ENCODE results near the gene ABCC10. TPM values are rescaled to one million over a fixed set of nuclear protein-coding genes. Genes with fewer than 3 reads are reported as not detected.
"Not testable (repeated sequence)": the region's sequence is repeated elsewhere in the genome, so short reads cannot be mapped to it uniquely, and the experiment has no call there.

The ABCC10 gene
- total RNA-seq, 1 experiment from 2014 or later: 28.4 TPM

DNA sequence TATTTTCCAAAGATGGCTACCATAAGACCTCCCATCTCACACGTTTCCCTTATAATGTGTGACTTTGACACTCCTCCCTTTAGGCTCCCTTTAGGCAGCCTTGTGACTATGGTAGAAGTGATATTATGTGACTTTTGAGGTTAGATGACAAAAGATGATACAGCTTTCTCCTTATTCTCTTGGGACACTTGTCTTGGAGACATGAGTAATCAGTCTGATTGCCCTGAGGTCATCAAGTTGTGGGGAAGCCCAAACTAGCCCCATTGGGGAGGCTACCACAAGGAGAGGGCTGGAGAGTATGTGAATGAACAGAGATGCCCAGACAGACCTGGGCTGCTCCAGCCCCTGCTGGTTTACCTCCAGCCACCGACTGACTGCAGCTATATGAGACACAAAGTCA lies 38.6 kb downstream of the ABCC10 start:
- no peaks in the 10 kb centered on the region for H4K20me1 ChIP-seq (ENCODE audit: insufficient read depth)
- H3K4me1 ChIP-seq (replicated peaks; ENCODE audit: insufficient read depth): peaks cover 12% of the 10 kb centered on the region
- ChIA-PET POLR2A (ENCODE audit: unreplicated experiment) (no interaction called here), CTCF (no interaction called here)
- no peaks in the 10 kb centered on the region for H3K36me3 ChIP-seq (ENCODE audit: low read depth)
- no peak overlapping the region for H3K27ac ChIP-seq
- DNase-seq: no peak
- intact Hi-C loops (cut with micrococcal nuclease; ENCODE audit: unreplicated experiment): no loop called here
- no peaks in the 10 kb centered on the region for H3K27me3 ChIP-seq (ENCODE audit: insufficient read depth, low read depth)
- no peak overlapping the region for H2AFZ ChIP-seq
- BruUV-seq (replicated peaks): no TSS peak
- H3K4me2 ChIP-seq: no peak overlapping the region
- H3K9me2 ChIP-seq (ENCODE audit: insufficient read depth): no peaks in the 10 kb centered on the region
- no peaks in the 10 kb centered on the region for H3K9me3 ChIP-seq (ENCODE audit: insufficient read depth, low read depth)
- no peaks in the 10 kb centered on the region for H3K79me2 ChIP-seq (ENCODE audit: low read depth)
- no peaks in the 10 kb centered on the region for H3F3A ChIP-seq (ENCODE audit: insufficient read depth, low read depth)
- TF ChIP-seq, protein P1, sequence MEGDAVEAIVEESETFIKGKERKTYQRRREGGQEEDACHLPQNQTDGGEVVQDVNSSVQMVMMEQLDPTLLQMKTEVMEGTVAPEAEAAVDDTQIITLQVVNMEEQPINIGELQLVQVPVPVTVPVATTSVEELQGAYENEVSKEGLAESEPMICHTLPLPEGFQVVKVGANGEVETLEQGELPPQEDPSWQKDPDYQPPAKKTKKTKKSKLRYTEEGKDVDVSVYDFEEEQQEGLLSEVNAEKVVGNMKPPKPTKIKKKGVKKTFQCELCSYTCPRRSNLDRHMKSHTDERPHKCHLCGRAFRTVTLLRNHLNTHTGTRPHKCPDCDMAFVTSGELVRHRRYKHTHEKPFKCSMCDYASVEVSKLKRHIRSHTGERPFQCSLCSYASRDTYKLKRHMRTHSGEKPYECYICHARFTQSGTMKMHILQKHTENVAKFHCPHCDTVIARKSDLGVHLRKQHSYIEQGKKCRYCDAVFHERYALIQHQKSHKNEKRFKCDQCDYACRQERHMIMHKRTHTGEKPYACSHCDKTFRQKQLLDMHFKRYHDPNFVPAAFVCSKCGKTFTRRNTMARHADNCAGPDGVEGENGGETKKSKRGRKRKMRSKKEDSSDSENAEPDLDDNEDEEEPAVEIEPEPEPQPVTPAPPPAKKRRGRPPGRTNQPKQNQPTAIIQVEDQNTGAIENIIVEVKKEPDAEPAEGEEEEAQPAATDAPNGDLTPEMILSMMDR (conservative IDR thresholded peaks at IDR 0.05): no peak
- TF ChIP-seq EZH2 (IDR thresholded peaks at IDR 0.05; ENCODE audit: low read depth): no peak
- H3K4me3 ChIP-seq: no peak overlapping the region

DNA sequence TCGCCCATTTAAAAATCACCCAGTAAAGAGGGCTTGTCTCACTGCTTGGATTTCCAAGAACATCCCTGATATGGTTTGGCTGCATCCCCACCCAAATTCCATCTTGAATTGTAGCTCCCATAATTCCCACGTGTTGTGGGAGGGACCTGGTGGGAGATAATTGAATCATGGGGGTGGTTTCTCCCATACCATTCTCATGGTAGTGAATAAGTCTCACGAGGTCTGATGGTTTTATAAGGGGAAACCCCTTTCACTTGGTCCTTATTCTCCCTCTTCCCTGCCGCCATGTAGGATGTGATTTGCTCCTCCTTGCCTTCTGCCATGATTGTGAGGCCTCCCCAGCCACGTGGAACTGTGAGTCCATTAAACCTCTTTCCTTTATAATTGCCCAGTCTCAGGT lies 39.9 kb downstream of the ABCC10 start:
- H3K9me3 ChIP-seq (ENCODE audit: insufficient read depth, low read depth); H2AFZ ChIP-seq; H3K4me2 ChIP-seq; H3K27me3 ChIP-seq (ENCODE audit: insufficient read depth, low read depth); H3K79me2 ChIP-seq (ENCODE audit: low read depth); intact Hi-C loops (cut with micrococcal nuclease; ENCODE audit: unreplicated experiment); CTCF ChIA-PET; H3K27ac ChIP-seq; H3K36me3 ChIP-seq (ENCODE audit: low read depth); BruUV-seq (replicated peaks); H3K4me3 ChIP-seq; H4K20me1 ChIP-seq (ENCODE audit: insufficient read depth); DNase-seq; H3K9me2 ChIP-seq (ENCODE audit: insufficient read depth); H3F3A ChIP-seq (ENCODE audit: insufficient read depth, low read depth); POLR2A ChIA-PET (ENCODE audit: unreplicated experiment): not testable (repeated sequence)
- peaks cover 26% of the 10 kb centered on the region for H3K4me1 ChIP-seq (replicated peaks; ENCODE audit: insufficient read depth)

DNA sequence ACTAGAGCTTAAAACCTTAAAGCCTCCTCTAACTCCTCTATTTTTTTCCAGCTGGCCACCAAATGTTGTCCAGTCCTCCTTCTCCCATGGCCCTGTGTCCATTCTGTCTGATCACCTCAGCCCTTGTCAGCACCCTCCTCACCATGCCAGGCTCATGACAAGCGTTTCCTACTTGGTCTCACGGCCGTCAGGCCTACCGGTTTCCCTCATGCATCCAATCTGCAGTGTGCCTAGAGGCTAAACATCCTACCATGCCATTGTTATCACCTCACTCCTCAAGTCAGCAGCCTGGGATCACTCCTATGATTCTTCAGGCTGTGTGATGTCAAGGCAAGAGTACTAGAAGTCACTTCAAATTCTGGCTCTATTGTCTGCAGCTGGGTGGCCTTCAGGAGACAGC lies 40.4 kb downstream of the ABCC10 start:
- 0 out of 2 replicates have a peak, but pooled peaks cover 3% of the 10 kb centered on the region for H3F3A ChIP-seq (ENCODE audit: insufficient read depth, low read depth)
- CTCF ChIA-PET: interaction anchor here (0.6 kb wide), 1 partner anchor 14 kb away, joined by 17 read pairs; no protein-coding TSS in a partner anchor
- no peaks in the 10 kb centered on the region for H3K79me2 ChIP-seq (ENCODE audit: low read depth)
- no peak for DNase-seq
- no peaks in the 10 kb centered on the region for H3K27me3 ChIP-seq (ENCODE audit: insufficient read depth, low read depth)
- H3K9me3 ChIP-seq (ENCODE audit: insufficient read depth, low read depth): no peaks in the 10 kb centered on the region
- H2AFZ ChIP-seq: no peak overlapping the region
- no peaks in the 10 kb centered on the region for H4K20me1 ChIP-seq (ENCODE audit: insufficient read depth)
- BruUV-seq (replicated peaks): no TSS peak
- no peak overlapping the region for H3K27ac ChIP-seq
- H3K4me3 ChIP-seq: no peak overlapping the region
- POLR2A ChIA-PET (ENCODE audit: unreplicated experiment): no interaction called here
- no peaks in the 10 kb centered on the region for H3K9me2 ChIP-seq (ENCODE audit: insufficient read depth)
- intact Hi-C loops (cut with micrococcal nuclease; ENCODE audit: unreplicated experiment): no loop called here
- H3K4me2 ChIP-seq: no peak overlapping the region
- H3K4me1 ChIP-seq (replicated peaks; ENCODE audit: insufficient read depth): peaks cover 26% of the 10 kb centered on the region
- H3K36me3 ChIP-seq (ENCODE audit: low read depth): no peaks in the 10 kb centered on the region
- no peak for TF ChIP-seq EZH2 (IDR thresholded peaks at IDR 0.05; ENCODE audit: low read depth)
- TF ChIP-seq, protein P1 (conservative IDR thresholded peaks at IDR 0.05): no peak

DNA sequence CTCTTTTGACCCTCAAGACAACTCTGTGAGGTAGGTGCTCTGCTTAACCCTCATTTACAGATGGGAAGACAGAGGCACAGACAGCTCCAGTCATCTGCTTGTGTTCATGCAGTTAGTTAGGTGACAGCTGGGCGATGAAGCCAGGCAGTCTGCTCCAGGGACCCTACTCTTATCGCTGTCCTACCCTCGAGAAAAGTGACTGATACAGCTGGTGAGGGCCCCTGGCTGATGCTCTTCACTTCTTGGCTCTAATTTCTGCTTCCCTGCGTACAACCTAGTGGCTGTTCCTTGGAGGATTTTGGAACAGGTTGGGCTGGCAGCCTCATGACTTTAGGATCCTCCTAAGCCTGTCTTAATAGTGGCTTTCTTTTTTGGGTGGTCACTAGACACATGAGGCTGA lies 40.9 kb downstream of the ABCC10 start:
- TF ChIP-seq, protein P1 (conservative IDR thresholded peaks at IDR 0.05): no peak
- no peak for TF ChIP-seq EZH2 (IDR thresholded peaks at IDR 0.05; ENCODE audit: low read depth)
- intact Hi-C loops (cut with micrococcal nuclease; ENCODE audit: unreplicated experiment): no loop called here

More for the DNA sequence above, 40.9 kb downstream of the ABCC10 start:
- H4K20me1 ChIP-seq (ENCODE audit: insufficient read depth): no peaks in the 10 kb centered on the region
- H2AFZ ChIP-seq: no peak overlapping the region
- ChIA-PET POLR2A (ENCODE audit: unreplicated experiment) (no interaction called here), CTCF (interaction anchor here (0.6 kb wide), 1 partner anchor 13 kb away, joined by 17 read pairs; no protein-coding TSS in a partner anchor)
- no peaks in the 10 kb centered on the region for H3K9me2 ChIP-seq (ENCODE audit: insufficient read depth)
- H3K79me2 ChIP-seq (ENCODE audit: low read depth): no peaks in the 10 kb centered on the region
- no peak overlapping the region for H3K4me3 ChIP-seq
- H3K9me3 ChIP-seq (ENCODE audit: insufficient read depth, low read depth): no peaks in the 10 kb centered on the region
- peaks cover 26% of the 10 kb centered on the region for H3K4me1 ChIP-seq (replicated peaks; ENCODE audit: insufficient read depth)
- H3K36me3 ChIP-seq (ENCODE audit: low read depth): no peaks in the 10 kb centered on the region
- 0 out of 2 replicates have a peak, but pooled peaks cover 3% of the 10 kb centered on the region for H3F3A ChIP-seq (ENCODE audit: insufficient read depth, low read depth)
- DNase-seq: no peak
- no peak overlapping the region for H3K27ac ChIP-seq
- no peak overlapping the region for H3K4me2 ChIP-seq
- no TSS peak for BruUV-seq (replicated peaks)
- H3K27me3 ChIP-seq (ENCODE audit: insufficient read depth, low read depth): no peaks in the 10 kb centered on the region
